ENCODE data around the gene PPIB. TPM values are rescaled to one million over a fixed set of nuclear protein-coding genes. Genes with fewer than 3 reads are reported as not detected.

Gene PPIB
- total RNA-seq, 1 donor from 2014 or later, result 804 TPM

GRCh38 chr15:64151727-64152506 is 10.9 kb downstream of the PPIB start, which contains the start of gene SNX22:
TSS of gene SNX22 (plus strand) at chr15:64151731. CDS start at chr15:64151776, 45 bp downstream.
- H2AFZ ChIP-seq (ENCODE audit: low read depth, low read length), result peak within 1 kb of the TSS; percentile 58
- FAIRE-seq, result no peak
- H3K9me3 ChIP-seq (ENCODE audit: insufficient read depth, low read depth, low read length), result no peaks in the 10 kb centered on the region
- TF ChIP-seq CTCF (IDR thresholded peaks at IDR 0.05; ENCODE audit: insufficient read depth, low read depth, low read length), result no peak
- TF ChIP-seq EZH2 (IDR thresholded peaks at IDR 0.05; ENCODE audit: insufficient read depth, low read length), result peak; percentile 98
- H3K27me3 ChIP-seq (ENCODE audit: insufficient read depth, low read length), result peaks cover 8% of the 10 kb centered on the region
- Mint-ChIP-seq H3K27me3 (ENCODE audit: low read depth, unreplicated experiment) (peaks cover 9% of the 10 kb centered on the region), H3K4me1 (ENCODE audit: low read depth, unreplicated experiment) (peaks cover 2% of the 10 kb centered on the region), H3K4me3 (ENCODE audit: unreplicated experiment) (peak within 1 kb of the TSS; percentile 75), H3K36me3 (ENCODE audit: low read depth, unreplicated experiment) (peaks cover 4% of the 10 kb centered on the region), H3K27ac (ENCODE audit: unreplicated experiment) (no peak within 1 kb of the TSS), H3K9me3 (ENCODE audit: unreplicated experiment) (no peaks in the 10 kb centered on the region)
- peak within 1 kb of the TSS; percentile 84 for H3K4me2 ChIP-seq (ENCODE audit: low read length)
- no peak within 1 kb of the TSS for H3K27ac ChIP-seq (ENCODE audit: low read depth, low read length)
- H4K20me1 ChIP-seq (ENCODE audit: insufficient read depth, low read length), result peaks cover 49% of the 10 kb centered on the region
- peaks cover 19% of the 10 kb centered on the region for H3K36me3 ChIP-seq (ENCODE audit: insufficient read depth, low read length)
- peaks cover 12% of the 10 kb centered on the region for H3K4me1 ChIP-seq (ENCODE audit: insufficient read depth, low read length)
- no peaks in the 10 kb centered on the region for H3K79me2 ChIP-seq (ENCODE audit: insufficient read depth, low read length)
- DNase-seq (ENCODE audit: low read depth), result no peak
- peak within 1 kb of the TSS; percentile 51 for H3K4me3 ChIP-seq (ENCODE audit: insufficient read depth, low read depth, low read length)
- H3K9ac ChIP-seq (ENCODE audit: low read length), result no peak within 1 kb of the TSS

DNA sequence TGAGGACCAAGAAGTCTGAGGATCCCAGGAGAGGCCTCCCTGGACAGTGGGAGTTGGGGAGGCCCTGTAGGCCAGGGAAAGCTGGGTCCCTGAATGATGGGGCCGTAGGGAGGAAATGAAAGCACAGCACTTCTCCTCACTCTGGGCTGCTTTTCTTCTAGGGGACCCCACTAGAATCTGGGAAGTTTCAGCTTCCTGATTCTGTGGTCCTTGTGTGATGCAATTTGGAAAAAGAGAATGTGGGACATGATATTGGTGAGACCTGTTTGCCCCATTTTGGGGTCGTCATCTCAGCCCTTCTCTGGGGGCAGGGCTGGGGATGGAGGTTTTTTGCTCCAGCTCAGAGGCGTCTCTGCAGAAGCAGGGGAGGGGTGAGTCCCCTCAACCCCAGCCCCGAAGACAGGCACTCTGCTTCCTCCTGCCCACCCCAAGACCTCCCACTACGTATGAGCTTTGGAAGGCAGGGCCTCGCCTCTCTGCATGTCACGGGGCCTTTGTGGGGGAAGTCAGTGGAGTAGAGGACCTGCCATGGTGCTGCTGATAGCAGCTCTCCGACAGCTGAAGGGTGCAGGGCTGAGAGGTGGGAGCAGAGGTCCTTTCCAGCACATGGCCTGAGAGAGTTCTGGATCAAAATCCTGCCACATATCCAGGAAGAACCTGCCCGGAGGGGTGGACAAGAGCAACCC is 12.8 kb downstream of the PPIB start:
- TF ChIP-seq EZH2 (IDR thresholded peaks at IDR 0.05; ENCODE audit: insufficient read depth, low read length), result no peak
- no peak for TF ChIP-seq CTCF (IDR thresholded peaks at IDR 0.05; ENCODE audit: insufficient read depth, low read depth, low read length)
- Mint-ChIP-seq H3K27ac (ENCODE audit: unreplicated experiment) (no peak overlapping the region), H3K36me3 (ENCODE audit: low read depth, unreplicated experiment) (peaks cover 6% of the 10 kb centered on the region), H3K4me3 (ENCODE audit: unreplicated experiment) (no peak overlapping the region), H3K9me3 (ENCODE audit: unreplicated experiment) (no peaks in the 10 kb centered on the region), H3K27me3 (ENCODE audit: low read depth, unreplicated experiment) (peaks cover 9% of the 10 kb centered on the region), H3K4me1 (ENCODE audit: low read depth, unreplicated experiment) (peaks cover 2% of the 10 kb centered on the region)
- H2AFZ ChIP-seq (ENCODE audit: low read depth, low read length), result no peak overlapping the region
- H3K9ac ChIP-seq (ENCODE audit: low read length), result no peak overlapping the region
- DNase-seq (ENCODE audit: low read depth), result no peak
- H3K27ac ChIP-seq (ENCODE audit: low read depth, low read length), result no peak overlapping the region
- no peaks in the 10 kb centered on the region for H3K9me3 ChIP-seq (ENCODE audit: insufficient read depth, low read depth, low read length)
- FAIRE-seq, result no peak
- no peaks in the 10 kb centered on the region for H3K79me2 ChIP-seq (ENCODE audit: insufficient read depth, low read length)
- H3K4me2 ChIP-seq (ENCODE audit: low read length), result no peak overlapping the region
- no peak overlapping the region for H3K4me3 ChIP-seq (ENCODE audit: insufficient read depth, low read depth, low read length)
- H4K20me1 ChIP-seq (ENCODE audit: insufficient read depth, low read length), result peaks cover 34% of the 10 kb centered on the region
- peaks cover 17% of the 10 kb centered on the region for H3K4me1 ChIP-seq (ENCODE audit: insufficient read depth, low read length)
- peaks cover 7% of the 10 kb centered on the region for H3K36me3 ChIP-seq (ENCODE audit: insufficient read depth, low read length)
- peaks cover 8% of the 10 kb centered on the region for H3K27me3 ChIP-seq (ENCODE audit: insufficient read depth, low read length)
